GM21515 (cell line): ENCODE data around the gene UNC80.

Source experiments
- ATAC-seq: cut with Tn5 transposase; IDR thresholded peaks from one replicate; pipeline ENCODE4 v1.9.1; 2021; ENCODE audit not compliant: unreplicated experiment

The UNC80 gene

DNA sequence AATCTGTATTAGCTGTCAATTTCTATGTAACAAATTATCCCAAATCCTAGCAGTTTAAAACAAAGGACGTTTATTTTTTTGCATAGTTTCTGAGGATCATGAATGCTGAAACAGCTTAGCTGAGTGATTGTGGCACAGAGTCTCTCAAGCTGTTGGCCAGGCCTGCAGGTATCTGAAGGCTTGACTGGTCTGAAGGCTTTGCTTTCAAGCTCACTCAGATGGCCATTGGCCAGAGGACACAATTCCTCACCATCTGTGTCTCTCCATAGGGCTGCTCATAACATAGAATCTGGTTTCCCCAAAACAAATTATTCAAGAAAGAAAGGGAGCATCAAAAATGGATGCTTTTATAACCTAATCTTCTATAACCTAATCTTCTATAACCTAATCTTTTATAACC, 33.7 kb downstream of the UNC80 start:
- ATAC-seq, result no peak

DNA sequence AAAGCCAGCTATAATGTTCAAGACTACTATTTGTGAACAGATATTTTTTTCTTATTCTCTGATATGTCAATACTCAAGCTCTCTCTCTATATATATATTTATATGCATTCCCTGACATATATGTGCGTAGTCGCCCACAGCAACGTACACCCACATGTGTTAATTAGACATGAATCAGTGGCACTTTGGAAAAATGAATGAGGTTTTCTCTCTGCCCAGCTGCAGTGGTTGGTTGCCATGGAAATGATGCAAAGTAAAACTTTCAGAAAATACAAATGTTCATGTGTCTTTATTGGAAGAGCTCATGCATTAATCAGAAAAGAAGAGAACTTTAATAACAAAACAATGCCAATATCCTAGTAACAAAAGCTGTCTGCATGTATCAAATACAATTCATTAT, 34.7 kb downstream of the UNC80 start:
- no peak for ATAC-seq

DNA sequence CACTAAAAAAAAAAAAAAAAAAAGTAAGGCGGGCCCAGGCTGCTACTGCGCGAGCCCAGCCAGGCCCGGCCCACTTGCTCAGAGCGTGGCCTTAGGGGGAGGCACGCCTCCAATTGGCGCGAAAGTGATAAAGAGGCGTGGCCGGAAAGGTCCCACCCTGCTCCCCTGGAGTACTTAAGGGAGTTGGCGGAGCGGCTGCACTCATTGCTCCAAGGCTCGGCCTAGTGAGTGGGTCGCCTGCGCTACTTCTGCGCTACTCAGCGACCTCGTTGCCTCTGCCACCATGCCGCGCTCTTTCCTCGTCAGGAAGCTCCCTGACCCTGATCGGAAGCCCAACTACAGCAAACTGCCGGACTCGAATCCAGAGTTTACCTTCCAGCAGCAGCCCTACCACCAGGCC, 36.9 kb downstream of the UNC80 start:
- ATAC-seq, result no peak

DNA sequence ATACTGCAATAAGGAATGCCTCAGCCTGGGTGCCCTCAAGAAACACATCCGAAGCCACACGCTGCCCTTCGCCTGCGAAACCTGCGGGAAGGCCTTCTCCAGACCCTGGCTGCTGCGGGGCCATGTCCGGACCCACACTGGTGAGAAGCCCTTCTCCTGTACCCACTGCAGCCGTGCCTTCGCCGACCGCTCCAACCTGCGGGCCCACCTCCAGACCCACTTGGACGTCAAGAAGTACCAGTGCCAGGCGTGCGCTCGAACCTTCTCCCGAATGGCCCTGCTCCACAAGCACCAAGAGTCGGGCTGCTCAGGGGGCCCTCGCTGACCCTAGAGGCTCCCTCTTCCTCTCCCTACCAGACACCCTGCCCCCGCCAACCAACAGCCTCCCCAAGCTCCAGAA, 37.6 kb downstream of the UNC80 start:
- no peak for ATAC-seq

DNA sequence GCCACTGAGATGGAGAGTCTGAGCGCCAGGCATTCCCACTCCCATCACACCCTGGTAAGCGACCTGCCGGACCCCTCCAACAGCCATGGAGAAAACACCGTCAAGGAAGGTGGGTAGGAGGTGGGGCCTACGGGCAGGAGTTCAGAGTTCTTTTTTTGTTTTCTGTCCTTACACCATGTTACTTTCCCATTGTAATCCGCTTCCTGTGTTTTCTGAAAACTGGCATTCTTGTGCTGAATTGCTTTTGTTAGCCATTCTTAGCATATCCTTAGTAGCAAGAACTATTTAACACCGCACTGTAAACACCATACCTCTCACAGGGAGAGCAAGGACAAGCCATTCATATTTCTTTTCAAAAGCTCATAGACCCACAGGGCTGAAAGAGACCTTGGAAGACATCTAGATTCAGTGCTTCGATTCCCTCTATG, 46.2 kb downstream of the UNC80 start:
- ATAC-seq, result no peak

DNA sequence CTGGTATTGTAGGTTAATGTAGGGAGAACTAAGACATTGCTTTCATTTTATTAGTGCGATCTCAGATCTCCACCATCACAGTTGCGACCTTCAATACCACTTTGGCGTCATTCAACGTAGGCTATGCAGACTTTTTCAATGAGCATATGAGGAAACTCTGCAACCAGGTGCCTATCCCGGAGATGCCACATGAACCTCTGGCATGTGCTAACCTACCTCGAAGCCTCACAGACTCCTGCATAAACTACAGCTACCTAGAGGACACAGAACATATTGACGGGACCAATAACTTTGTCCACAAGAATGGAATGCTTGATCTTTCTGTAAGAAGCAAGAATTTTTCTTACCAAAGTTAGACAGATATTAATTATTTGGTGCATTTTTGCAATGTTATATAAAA, 47.3 kb downstream of the UNC80 start:
- no peak for ATAC-seq

DNA sequence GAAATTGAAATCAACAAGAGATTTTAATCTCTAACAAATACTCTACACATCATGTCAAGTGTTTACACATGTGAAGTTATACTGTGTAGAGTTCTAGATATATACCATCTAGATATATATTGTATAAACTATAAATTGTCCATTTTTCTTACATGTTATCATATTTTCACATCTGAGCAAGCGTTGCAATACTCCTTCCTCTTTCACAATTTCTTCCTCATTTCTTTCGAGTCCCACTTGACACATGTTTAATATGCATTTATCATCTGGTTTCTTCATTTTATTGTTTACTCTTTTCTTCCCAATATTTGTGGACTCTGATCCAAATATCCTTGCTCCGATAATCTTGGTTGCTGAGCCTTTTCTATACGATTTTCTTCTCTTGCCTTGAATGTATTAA, 50.2 kb downstream of the UNC80 start:
- no peak for ATAC-seq

DNA sequence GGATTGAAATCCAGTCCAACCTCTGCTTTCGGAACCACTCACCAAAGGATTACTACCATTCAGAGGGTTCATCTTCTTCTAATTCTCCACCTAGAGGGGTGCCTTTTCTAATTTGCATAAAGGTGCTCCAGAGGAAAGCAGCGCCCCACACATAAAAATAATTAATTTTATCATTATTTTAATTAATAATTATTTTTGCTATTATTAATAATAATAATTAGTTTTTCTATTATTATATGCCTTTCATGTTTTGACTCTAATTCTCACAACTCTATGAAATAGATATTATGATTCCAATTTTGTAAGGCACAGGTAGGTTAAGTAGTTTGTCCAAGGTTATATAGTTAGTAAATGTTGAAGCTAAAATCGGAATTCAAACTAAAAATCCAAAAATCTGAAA, 51.9 kb downstream of the UNC80 start:
- no peak for ATAC-seq

DNA sequence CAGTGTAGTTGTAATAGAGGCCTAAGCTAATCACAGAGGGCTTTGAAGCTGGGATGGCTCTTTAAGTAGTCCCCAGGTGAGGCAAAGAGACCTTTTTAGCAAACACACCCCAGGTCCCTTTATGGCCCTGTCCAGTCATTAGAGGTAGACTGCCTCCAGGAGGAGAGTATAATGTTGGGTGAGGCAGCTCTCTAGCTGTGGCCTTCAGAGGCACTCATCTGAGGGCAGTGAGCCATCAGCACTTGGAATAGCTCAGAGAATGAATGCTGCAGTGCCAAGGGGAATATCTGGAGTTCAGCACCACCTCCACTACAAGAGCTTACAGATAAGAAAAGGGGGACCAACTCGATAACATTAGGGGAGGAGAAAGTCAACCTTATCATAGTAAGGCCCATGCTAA, 52.8 kb downstream of the UNC80 start:
- ATAC-seq, result no peak

DNA sequence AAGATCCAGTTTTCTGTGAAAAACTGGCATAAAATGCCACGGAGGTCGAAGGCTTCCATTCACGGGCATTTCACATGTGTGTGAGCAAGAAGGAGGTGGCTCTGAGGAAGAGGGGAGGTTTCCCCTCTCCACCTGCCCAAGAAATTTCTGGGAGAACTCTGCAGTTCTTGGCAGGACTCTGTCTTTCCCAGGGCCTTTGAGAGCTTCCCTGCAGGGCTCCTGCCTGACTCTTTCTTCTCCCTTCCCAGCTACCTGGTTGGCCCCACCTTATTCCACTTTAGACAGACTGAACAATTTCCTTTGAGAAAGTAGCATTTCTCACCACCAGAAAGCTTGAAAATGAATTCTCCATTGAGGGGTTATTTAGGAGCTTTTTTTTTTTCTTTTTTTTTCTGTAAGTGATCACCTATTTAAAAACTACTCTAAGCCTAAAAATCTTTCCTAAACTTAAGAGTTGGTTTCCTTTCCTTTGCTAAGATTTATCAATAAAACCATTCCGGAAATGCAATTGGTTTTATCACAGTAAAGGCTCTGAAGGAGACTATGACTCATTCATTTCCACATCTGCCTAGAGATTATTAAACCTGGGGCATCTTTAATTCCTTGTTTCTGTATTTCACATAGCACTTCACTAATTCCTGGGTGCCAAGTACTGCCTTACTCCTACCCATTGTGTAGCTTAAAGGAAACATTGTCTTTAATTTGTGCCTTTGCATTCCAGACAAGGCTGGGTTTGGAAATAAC, 59.3 kb downstream of the UNC80 start:
- ATAC-seq, result no peak

DNA sequence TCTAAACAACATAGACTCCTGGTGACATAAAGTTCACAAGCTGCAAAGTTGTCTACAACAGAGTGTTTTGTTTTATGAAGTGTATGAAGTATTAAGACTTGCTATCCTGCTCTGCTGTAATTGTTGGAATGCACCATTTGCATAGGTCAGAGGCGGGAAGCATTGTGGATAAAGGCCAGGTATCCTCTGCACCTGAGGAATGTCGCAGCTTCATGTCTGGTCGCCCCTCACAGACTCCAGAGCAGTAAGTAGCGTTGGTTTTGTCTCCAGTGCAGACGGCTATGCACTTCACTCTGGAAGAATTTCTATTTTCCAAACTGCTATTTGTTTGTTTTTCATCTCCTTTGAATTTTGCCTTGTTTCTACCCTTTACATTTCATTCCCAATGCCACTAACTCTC, 63.1 kb downstream of the UNC80 start:
- ATAC-seq, result no peak

DNA sequence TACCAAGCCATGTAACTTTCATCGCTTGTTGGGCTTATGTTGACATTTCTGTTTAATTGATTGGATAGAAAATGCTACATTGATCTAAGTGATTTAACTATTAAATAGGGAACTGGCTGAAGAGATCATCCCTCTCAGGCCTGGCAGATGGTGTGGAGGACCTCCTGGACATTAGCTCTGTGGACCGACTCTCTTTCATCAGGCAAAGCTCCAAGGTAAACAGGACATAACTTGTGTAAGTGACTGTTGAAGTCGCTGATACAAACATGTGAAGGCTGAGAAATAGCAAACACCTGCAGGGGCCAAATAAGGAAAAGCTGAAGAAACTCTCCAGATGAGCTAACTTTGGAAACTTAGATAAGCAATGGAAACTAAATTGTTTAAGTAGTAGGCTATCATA, 68.8 kb downstream of the UNC80 start:
- ATAC-seq, result no peak

DNA sequence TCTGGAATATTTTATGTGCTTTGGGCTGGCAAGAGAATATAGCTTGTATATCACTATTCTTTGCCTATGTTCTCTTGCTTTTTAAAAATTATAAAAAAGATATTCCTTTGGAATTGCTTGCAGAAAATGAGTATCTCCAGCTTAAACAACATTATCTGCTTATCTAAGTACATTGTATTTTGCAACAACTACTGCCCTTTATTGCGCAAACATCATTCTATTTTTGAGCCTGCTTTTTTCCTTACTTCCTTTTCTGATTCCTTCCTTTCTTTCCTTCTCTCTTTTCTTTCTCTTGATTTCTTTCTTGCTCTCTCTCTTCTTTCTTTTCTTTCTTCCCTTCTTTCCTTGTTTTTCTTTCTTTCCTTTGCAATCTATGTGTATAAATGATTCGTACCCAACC, 74.0 kb downstream of the UNC80 start:
- ATAC-seq, result no peak

DNA sequence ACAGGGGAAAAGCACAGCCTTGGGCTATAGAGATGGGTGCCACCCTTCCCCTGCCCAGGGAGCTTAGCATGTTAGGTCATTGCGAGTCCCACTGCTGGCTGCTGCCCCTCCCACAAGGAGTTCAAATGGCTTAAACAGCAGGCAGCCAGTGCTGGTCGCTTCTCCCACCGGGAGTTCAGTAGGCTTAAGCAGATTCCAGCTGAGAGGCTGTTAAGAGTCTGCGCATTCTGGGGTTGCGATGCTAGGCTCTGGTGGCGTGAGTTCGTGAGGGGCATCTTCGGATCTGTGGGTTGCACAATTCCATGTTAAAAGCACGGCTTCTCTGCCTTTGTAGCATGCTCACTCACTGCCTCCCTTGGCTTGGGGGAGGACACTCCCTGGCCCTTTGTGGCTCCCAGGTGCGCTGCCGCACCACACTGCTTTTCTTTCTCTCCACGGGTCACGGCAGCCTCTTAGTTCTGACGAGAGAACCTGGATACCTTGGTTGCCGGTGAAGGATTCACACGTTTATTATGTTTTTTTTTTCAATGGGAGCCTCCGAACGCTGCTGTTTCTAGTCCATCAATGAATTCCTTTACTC, 93.2 kb downstream of the UNC80 start:
- ATAC-seq, result no peak

DNA sequence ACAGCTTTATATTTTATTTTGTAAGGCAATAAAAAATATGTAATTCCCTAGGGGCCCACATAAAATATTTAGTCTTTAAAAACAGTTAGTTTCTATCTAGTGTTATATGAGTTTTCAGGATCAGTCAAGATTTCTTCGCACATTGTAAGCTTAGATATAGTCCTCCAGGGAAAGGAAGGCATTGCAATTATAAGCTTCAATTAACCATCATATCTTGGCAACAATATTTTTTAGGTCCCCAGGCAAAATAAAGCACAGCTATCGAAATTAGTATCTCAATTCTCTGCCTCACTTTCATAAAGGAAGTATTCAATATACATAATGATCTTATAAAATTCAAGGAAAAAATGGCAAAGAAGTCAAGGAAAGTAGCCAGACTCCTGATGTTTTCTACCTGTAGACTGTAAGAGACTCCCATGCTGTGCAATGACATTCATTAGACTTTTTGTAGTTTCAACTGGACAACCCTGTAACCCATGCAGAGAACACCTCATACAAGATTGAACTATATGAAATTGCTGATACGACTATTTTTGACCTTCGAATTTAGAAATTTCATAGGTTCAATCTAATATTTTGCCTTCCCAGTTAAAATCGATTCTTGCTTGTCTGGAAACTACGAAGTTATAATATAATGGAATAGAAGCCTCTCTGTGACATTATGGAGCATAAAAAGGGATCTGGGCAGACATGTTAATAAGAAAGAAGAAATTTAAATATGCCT, 96.8 kb downstream of the UNC80 start:
- ATAC-seq, result no peak

DNA sequence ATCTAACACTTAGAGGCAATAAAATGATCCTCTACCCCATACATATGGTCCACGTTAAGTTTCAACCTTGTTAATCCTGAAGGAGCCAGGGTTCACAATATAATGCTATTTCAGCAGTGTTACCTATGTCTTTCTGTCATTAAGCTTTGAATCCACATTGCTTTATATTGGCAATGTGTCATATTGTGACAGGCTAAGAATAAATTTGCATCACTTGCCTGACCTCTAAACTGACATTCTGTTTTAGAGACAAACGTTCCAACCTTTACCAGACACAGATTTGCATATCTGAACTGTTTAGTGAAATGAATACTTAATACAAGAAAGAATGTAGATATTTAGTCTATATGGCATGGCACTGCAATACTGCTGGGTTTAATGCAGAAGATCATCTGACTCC, 98.4 kb downstream of the UNC80 start:
- no peak for ATAC-seq

DNA sequence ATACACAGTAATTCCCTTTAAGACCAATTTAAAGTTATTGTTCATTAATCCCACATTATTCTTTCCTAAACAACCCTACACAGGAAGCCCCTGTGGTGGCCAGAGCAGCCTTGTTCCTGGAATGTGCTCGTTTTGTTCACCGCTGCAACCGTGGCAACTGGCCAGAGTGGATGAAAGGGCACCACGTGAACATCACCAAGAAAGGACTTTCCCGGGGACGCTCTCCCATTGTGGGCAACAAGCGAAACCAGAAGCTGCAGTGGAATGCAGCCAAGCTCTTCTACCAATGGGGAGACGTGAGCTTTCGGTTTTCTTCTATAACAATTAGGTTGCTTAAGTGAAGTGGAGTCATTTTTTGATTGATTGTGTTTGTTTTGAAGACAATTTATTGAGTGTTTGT, 101.0 kb downstream of the UNC80 start:
- ATAC-seq, result no peak

DNA sequence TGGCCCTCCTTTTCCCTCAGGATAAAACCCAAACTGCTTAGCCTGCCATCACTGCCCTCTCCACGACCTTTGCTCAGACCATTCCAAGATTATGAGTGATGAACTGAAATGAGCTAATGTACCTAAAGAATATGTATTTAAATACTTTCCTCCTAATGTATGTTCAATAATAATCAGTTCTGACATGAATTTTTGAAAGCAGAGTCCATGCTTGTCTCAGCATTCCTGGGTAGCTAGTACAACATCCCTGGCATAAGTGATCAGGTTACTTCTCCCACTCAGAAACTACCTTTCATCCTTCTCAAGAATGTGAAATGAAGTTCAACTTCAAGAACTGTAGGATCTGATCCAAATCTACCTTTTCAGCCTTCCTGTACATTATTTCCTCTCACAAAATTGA, 103.6 kb downstream of the UNC80 start:
- ATAC-seq, result no peak

DNA sequence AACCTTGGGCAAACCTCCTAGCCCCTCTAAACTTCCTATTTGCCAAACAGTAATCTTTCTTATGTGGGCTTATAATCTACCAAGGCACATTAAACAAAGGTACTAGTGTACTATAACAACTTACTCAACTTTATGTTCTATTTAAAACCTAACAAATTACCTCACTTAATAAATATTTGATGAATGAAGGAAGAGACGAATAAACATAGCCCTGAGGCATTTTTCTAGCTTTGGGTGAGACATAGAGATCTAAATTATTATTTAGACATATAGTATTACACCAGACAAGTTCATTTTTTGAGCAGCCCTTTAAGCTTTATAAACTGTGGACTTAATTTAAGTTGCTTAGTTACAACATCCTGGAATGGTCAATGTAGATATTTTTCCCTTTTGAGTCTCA, 104.6 kb downstream of the UNC80 start:
- ATAC-seq, result no peak

DNA sequence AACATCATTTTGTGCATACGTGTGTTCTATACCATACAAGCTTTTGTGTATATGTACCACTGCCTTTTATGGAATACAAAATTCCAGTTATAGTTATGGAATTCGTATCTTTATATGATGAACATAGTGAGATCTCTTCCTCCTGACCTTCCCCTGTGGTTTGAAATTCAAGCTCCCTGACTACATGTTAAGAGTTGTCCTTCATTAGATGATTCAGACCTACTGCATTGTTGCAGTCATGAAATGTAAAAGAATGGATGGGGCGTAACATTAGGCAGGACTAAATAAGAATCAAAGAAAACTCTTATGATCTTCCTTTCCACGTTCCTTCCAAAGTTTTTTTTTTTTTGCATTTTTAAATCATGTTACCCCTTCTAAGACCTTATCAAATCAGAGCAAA, 107.1 kb downstream of the UNC80 start:
- no peak for ATAC-seq

DNA sequence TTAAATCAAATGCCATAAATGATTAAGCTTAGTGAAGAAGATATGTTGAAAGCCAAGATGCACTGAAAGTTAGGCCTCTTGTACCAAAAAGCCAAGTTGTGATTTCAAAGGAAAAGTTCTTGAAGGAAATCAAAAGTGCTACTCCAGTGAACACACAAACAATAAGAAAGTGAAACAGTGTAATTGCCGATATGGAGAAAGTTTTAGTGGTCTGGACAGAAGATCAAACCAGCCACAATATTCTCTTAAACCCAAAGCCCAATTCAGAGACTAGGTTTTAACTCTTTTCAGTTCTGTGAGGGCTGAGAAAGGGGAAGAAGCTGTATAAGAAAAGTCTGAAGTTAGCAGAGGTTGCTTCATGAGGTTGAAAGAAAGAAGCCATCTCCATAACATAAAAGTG, 129.0 kb downstream of the UNC80 start:
- no peak for ATAC-seq

DNA sequence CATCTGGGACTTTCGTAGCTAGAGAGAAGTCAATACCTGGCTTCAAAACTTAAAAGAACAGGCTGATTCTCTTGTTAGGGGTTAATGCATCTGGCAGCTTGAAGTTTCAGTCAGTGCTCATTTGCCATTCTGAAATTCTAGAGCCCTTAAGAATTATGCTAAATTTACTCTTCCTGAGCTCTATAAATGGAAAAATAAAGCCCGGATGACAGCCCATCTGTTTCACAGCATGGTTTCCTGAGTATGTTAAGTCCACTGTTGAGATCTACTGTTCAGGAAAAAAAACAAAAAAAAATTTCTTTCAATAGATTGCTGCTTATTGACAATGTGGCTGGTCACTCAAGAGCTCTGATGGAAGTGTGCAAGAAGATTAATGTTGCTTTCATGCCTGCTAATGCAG, 129.5 kb downstream of the UNC80 start:
- ATAC-seq, result no peak
